C4-2B (cell line): Measurements from ENCODE around the gene MPDZ.

ENCODE experiments used
- CTCF ChIP-seq: fragments of 450-650 bp; conservative IDR thresholded peaks from 2 replicates; pipeline ENCODE4 v1.5.1; 2017; ENCODE audit warnings: mild to moderate bottlenecking
- ZFX ChIP-seq: fragments of 450-650 bp; IDR thresholded peaks from 2 replicates; pipeline ENCODE4 v1.6.1; 2017

GRCh38 chr9:13267743-13268142 lies 11.7 kb downstream of the MPDZ start:
- TF ChIP-seq CTCF = no peak
- no peak for TF ChIP-seq ZFX
